Effector CD8-positive, alpha-beta T cell (primary cell): Measurements from ENCODE around the gene IL15RA.
"Not testable (repeated sequence)": the region's sequence is repeated elsewhere in the genome, so short reads cannot be mapped to it uniquely, and the experiment has no call there.

Source experiments
- DNase-seq: peaks from one replicate; lab custom pipeline; 2025; lab: John Stamatoyannopoulos, UW

IL15RA gene

DNA sequence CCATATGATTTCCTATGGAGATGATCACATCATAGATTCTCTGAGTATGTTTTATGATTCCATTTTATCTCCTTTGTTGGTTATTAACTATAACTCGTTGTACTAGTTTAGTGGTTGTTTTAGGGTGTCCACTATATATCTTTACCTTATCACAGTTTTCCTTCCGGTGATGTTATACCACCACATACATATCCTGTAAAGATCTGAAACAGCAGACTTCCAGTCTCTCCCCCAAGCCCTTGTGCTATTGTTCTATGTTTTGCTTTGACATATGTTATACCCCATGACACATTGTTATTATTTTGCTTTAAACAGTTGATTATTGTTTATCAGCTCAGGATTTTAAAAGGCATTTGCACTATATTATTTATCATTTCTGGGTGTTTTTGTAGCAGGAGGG, 7.3 kb downstream of the IL15RA start:
- no peak for DNase-seq

DNA sequence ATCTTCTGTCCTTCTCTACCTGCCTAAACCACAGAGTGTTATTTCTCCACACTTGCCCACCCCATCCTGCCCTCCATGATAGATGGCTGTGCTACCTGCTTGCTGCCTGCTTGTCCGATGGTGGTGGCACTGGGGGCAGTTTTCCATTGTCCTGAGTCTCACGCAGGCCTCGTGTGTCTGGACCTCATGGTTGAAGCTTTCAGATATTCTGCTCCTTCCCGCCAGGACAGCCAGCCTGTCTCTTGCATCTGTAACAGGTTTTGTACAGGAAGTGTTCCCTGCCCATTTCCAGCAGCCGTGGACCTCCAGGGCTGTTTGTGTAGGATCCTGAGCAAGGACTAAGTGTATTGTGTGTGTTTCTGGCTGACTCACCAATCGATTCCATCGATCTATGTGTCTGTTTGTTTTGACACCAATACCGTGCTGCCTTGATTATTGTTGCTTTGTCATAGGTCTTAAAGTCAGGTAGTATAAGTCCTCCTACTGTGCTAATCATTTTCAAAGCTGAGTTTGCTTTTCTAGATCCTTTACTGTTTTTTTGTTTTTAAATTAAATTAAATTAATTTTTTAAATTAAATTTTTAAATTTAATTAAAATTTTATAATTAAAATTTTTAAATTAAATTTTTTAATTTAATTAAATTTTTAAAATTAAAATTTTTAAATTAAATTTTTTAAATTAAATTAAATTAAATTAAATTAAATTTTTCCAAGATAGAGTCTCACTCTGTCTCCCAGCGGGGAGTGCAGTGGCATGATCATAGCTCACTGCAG, 8.5 kb downstream of the IL15RA start:
- no peak for DNase-seq

DNA sequence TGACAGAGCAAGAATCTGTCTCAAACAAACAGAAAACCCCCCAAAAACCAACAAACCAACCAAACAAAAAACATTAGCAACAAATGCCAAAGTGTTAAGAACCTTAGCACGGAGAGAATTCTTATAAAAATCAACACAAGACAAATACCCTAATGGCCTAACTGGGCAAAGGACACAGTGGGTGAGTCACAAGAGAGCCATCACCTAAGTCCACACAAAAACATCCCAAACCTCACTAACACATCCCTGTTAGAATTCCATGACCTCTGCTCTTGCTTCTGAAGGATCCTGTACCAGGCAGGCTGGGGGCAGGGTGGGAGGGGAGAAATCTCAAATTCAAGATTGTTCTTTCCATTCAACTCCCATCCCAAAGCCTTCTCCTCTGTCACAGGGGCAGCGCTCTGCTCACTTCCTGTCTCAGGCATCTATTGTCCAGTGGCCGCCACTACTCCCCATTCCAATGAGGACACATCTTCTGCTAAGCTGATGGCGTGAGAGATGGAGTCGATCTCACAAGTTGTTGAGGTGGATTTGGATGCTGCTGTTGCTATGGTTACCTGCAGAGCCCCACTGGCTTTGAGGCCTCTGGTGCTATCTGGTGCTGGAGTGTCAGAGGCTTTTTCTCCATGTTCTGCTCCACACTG, 9.2 kb downstream of the IL15RA start:
- no peak for DNase-seq

DNA sequence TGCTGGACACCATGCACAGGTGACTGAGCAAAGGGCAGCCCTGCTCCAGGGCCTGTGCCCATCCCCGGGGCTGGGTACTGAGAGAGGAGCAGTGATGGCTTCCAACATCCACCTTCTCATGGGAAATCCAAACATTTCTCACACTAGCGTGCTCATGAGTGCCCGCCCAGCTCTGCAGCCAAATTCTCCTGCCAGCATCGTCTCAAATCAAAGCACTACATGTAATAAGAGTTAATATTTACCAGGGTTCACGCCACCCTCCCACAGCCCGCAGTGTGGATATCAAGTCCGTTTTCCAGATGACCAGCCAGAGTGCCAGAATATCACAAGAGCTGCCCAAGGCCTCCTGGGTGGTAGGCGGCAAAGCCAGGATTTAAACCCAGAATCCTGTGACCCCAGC, 12.1 kb downstream of the IL15RA start:
- DNase-seq = no peak

DNA sequence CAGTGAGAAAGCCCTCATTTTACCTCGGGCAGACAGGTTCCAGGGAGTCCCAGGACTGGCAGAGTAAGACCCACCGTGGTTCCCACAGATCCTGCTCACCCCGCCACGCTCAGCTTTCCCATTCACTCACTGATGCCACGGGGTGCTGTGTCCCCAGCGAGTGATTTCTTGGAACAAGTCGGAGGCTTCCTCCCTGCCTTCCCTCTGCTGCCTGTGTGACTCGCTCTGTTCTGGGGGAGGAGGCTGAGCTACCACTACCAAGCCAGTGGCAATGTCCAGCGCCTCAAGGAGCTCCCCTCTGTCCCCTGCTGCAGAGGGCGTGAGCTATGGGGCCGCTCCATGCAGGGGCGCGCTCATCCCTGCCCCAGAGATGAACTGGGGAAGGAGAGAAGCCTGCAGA, 12.6 kb downstream of the IL15RA start:
- no peak for DNase-seq

DNA sequence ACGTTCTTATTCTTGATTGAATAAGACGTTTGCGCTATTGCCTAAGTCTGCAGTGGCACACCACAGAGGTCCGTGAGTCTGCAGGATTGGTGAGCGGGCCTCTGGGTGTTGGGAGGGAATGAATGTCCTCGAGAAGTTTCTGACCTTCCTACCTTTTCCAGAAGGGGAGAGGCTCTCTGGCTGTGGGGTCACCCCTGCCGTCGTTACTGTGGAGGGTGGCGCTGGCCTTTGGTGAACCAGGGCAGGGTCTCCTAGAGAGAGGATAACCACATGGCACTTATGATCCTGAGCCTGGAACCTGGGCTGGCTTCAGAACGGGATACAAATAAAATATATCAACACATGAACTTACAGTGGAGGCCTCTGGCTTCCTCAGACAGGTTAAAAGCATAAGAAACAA, 13.8 kb downstream of the IL15RA start:
- DNase-seq = no peak

DNA sequence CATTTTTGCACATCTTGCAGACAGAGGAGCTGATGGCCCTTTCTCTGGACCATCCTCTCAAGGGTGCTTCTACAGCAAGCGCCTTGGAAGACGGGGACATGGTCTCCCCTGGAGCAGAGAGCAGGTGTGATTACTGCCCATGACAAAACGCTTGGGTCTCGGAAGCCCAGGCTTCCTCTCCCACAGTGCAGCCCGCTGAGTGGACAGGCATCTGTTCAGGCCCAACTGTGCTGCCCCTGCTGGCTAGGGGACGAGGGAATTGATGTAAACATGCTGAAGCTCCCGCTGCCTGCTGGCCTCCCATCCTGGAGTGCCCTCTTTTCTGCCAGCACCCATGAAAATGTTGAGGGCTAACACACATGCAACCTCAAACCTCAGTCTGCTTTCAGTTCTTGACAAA, 14.3 kb downstream of the IL15RA start:
- no peak for DNase-seq

DNA sequence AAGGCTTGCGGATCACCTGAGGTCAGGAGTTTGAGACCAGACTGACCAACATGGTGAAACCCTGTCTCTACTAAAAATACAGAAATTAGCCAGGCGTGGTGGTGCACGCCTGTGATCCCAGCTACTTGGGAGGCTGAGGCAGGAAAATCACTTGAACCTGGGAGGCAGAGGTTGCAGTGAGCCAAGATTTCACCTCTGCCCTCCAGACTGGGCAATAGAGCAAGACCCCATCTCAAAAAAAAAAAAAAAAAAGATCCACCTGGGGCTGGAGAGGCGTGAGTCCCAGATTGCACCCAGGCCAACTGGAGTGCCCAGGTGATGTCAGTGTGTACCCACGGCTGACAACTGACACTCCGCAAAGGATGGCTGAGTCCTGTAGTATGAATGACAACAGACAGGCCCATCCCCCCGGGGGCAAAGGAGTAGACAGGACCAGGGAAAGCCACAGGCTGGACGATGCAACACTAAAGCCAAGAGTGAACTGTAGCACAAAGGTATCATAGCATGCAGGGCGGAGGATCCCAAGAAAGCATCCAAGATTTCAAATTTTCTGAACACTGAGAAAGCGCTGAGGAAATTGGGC, 14.9 kb downstream of the IL15RA start:
- DNase-seq = not testable (repeated sequence)

DNA sequence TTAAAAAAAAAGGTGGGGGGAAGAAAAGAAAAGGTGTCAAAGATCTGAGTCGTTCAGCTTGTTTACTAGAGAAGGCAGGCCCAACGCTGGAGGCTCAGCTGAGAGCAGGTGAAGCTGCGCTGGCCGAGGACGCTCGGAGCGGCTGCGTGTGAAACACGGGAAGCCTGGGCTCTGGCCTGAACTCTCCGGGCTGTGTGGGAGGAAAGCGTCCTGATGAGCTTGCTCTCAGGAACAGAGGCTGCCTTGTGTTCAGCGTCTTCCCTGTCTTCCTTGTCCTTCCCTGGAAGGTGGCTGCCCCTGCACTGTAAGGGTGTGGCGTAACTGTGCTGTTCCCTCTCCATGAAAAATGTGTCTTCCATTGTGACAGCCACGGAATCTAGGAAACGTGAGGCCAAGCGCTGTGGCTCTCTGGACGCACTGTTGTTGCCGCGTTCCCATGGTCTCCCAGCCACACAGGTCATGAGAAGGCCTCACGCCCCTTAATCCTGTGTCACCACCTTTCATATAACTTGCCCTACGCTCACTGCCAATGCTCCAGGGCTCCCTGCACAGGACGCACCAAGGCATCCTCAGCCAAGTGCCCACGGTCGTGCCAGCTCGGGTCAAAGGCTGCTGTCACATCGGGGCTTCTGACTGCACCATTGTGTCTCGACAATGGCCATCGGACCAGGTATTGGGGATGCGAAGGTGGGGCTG, 15.8 kb downstream of the IL15RA start:
- DNase-seq = no peak

DNA sequence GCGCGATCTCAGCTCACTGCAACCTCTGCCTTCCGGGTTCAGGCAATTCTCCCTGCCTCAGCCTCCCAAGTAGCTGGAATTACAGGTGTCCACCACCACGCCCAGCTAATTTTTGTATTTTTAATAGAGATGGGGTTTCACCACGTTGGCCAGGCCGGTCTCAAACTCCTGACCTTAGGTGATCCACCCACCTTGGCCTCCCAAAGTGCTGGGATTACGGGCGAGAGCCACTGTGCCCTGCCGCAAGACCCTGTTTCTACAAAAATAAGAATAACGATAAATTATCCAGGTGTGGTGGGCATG, 16.4 kb downstream of the IL15RA start:
- DNase-seq = not testable (repeated sequence)

DNA sequence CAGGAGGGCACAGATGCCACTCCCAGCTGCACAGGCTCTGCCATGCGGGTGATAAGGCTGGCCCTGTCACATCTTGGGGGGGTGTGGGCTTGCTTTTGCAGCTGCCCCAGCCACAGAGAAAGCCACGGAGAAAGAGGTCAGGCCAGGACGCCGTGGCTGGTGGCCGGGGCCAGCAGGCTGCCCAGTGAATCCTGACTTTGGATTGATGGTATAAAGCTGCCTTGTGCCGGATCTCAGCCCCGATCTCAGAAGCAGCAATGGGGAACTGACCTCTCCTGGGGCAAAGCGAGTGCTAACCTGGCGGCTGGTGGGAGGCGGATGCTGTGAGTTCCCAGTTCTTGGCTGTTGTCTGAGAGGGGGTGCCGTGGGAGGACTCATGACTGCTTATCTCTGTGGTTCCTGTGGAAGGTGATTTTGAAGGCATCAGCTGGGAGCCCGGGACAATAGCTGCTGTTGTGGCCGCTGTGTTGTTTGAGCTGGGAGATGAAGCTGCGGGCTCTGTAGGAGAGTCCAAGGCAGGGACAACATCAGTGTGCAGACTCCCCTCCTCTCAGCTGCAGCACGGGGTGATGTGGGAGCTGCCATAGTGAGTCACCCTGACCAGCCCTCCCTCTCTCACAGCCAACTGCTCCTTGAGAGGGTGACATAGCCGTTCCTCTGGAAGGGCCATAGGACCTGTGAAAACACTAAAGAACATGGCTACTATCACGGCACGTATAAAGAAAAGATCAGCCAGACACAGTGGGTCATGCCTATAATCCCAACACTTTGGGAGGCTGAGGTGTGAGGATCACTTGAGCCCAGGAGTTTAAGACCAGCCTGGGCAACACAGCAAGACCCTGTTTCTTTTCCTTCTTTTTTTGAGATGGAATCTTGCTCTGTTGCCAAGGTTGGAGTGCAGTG, 17.0 kb downstream of the IL15RA start:
- no peak for DNase-seq

DNA sequence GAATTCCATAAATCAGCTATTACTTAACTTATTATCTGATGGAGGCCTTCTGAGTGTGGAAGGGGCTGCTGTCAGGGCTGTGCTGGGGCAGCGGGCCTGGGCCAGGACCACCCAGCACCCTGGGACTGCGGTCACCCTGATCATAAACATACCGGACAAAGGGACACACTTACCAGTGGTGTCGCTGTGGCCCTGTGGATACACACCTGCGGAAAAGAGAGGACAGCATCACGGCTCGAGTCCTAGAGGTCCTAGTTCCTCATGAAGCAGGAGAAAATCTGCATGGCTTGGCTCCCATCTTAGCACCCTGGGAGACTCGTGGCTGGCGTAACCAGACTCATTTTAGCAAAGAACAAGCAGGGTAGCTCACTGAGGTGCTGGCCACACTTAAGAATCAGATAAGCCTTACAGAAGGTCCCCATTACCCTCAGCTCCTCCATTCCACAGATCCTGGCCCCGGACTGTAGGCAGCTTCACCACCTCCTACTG, 17.7 kb downstream of the IL15RA start:
- no peak for DNase-seq

DNA sequence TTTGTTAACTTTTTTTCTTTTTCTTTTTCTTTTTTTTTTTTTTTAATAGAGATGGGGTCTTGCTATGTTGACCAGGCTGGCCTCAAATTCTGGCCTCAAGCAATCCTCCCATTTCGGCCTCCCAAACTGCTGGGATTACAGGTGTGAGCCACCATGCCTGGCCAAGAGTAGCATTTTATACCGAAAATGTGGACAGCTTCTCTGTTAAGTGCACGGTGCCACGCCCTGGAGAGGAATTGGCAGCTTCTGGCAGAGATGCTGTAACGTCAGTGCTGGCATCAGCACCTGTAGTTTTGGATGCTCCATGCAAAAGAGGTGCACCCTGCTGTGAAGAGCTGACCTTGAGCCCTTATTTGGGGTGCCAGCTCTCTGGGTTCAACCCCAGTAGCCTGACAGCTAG, 18.2 kb downstream of the IL15RA start:
- DNase-seq = no peak

DNA sequence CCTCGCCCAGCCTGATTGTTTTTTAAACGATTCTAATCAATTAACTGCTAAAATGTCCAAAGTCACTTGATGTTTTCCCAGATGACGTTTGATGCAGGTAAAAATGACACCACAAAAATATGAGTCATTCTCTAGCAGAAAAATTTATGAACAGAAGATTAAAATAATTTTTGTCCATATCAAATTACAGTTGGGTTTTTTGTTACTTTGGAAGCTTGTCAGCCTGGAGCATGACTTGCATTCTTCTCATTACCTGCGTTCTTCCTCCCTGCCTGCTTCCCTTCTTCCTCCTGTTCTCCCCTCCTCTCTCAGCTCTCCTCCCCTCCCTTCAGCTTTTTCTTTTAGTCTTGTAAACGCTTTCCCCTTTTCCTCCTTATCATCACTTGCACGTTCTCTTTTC, 18.7 kb downstream of the IL15RA start:
- DNase-seq = no peak

DNA sequence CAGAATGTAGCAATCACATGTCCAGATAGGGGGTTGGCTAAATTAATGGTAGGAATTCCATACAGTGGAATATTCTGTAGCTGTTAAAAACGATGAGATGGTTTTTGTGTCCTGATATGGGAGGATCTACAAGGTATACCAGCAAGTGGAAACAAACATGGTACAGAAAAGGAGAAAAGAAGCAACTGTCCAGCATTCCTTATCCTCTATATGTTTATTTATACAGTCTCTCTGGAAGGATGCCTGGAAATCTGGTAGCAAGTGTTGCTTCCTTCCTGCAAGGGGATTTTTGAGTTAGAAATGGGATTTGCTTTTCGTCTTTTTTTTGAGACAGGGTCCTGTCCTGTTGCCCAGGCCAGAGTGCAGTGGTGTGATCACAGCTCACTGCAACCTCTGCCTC, 19.3 kb downstream of the IL15RA start:
- DNase-seq = no peak

DNA sequence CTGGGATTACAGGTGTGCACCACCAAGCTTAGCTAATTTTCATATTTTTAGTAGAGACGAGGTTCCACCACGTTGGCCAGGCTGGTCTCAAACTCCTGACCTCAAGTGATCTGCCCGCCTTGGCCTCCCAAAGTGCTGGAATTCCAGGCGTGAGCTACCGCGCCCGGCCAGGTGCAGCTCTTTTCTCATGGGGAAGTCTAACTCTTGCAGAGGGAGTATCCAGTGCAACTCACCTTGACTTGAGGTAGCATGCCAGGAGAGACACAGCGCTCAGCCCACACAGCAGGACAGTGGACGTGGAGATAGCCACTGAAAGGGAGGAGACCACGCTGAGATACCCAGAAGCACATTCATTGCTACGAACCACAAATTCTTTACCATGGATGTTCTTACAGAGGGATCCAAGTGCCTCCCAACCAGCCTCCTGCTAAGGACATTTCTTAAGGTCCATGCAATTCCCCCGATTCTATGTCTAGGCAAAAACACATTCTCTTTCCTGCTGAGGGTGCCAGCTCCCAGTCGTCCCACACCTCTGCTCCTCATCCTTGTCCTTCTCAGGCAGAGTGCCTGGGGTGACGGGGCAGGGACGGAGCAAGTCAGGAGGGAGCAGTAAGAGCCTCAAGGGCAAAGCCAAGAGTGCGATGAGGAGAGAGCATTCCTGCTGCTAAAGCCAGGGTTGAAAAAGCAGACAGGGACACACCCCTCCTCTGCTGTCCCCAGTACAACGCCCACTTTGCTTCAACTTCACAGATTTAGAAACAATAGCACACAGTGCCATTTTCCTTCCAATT, 21.0 kb downstream of the IL15RA start:
- no peak for DNase-seq

DNA sequence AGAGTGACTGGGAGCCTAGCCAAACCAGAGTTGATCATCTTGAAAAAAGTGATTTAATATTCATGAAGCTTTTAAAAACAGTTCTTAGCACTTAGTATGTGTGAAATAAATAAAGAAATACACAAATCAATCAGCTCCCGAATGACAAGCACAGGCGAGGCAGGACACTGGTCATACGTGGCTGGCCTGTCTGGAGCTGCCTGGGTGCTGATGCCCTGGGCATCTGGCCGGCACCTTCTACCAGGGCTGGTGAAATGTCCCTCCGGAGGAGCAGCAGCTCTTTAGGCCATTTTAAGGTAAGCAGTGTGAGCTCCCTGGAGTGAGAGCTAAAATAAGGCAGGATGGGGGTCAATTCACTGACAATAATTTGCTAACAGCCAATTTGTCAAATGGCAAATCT, 23.7 kb downstream of the IL15RA start:
- DNase-seq = no peak

DNA sequence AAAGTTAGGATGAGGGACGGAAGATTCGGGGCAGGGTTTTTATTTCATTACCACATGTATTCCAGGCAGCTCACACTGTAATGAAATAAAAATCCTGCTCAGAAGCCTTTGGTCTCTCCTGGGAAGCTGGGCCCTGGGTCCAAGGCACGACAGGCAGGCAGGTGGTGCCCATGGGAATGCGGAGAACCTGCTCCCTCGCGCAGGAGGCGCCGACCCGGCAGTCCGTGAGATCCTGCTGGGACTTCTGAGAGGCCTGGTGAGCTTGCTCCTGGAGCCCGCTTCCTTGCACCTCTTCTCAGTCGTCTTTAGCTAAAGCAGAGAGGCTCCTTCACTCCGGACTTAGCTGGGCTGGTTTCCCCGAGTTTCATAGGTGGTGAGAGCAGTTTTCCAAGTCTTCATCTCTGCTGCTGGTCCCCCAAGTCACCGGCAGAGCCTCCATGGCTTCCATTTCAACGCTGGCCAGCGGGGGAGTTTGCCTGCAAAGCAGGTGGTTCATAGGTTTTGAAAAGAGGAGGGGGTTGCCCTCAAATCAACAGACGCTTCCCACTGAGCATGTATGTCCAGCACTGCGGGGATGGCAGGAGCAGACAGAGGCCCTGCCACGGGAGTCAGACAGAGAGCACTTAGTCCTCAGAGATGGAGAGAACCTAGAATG, 24.5 kb downstream of the IL15RA start:
- no peak for DNase-seq

DNA sequence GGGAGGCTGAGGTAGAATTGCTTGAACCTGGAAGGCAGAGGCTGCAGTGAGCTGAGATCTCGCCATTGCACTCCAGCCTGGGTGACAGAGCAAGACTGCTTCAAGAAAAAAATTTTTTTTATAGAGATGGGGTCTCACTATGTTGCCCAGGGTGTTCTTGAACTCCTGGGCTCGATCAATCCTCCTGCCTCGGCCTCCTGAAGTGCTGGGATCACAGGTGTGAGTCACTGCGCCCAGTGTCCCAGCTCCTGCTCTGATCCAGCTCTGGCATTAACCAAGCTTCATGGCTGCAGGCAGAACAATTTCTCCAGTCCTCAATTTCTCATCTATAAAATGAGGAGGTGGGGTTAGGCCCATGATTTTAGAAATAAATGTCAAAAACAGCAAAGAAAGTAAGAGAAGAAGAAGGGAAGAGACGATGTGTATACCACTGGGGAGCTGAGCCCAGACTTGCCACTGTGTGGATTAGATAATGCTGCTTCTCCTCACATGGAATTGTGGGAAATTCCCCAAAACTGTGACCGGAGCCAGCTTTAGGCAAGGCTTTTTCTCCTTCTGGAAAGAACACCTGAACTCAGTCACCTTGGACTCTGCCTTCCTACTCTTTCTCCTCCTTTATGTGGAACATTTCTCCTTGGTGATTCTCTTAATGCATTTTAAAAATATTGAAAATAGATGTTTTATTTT, 25.5 kb downstream of the IL15RA start:
- no peak for DNase-seq

DNA sequence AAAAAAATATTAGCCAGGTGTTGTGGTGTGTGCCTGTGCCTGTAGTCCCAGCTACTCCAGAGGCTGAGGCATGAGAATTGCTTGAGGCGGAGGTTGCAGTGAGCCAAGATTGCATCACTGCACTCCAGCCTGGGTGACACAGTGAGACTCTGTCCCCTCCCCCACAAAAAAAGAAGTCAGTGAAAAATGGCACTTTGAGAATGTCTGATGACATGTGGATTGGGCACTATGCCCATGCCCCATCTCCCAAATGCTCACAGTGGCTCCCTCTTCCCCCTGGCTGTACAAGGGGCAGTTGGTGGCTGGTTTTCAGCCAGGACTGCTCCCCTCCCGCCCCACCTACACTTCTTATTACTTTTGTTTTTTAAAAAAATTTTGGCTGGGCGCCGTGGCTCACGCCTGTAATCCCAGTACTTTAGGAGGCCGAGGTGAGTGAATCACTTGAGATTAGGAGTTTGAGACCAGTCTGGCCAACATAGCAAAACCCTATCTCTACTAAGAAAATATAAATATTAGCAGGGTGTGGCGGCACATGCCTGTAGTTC, 26.1 kb downstream of the IL15RA start:
- no peak for DNase-seq
